GM13977 (cell line): Measurements from ENCODE around the gene GRIPAP1.

Experiments
- DNase-seq: peaks from one replicate; pipeline ENCODE4 v3.0.0; 2012; ENCODE audit warnings: low spot score
- CTCF ChIP-seq: IDR thresholded peaks from 2 replicates; pipeline ENCODE4 v1.5.1; 2012; ENCODE audit warnings: mild to moderate bottlenecking, control low read depth; ENCODE audit not compliant: insufficient read depth; ENCODE audit errors: extremely low read depth, missing control alignments
- in situ Hi-C: fragments of 300-500 bp; cut with MboI; formaldehyde crosslinking; loops from one replicate; pipeline ENCODE4 v1.12.0; 2022; ENCODE audit warnings: low sequenced_read_pairs, low pct_unique_long_range_greater_than_20kb, mixed read lengths, inconsistent platforms; ENCODE audit not compliant: unreplicated experiment

GRIPAP1 gene

GRCh38 chrX:49002091-49002935, at the start of gene GRIPAP1:
Gene GRIPAP1, minus strand, starts transcription at chrX:49002264. Its CDS starts 35 bp downstream, at chrX:49002229.
- no peak for TF ChIP-seq CTCF
- in situ Hi-C loops: no loop called here
- DNase-seq: peak; percentile 79

- TF ChIP-seq CTCF: no peak
- in situ Hi-C loops: no loop called here
- DNase-seq: no peak
These were observed 41.9 kb upstream of the GRIPAP1 start for GRCh38 chrX:49043987-49044281.

GRCh38 chrX:49043220-49043986, 41.3 kb upstream of the GRIPAP1 start, which contains the start of gene TFE3:
Gene TFE3, minus strand, starts transcription at chrX:49043357. Its CDS starts 131 bp downstream, at chrX:49043226.
- in situ Hi-C loops: no loop called here

DNA sequence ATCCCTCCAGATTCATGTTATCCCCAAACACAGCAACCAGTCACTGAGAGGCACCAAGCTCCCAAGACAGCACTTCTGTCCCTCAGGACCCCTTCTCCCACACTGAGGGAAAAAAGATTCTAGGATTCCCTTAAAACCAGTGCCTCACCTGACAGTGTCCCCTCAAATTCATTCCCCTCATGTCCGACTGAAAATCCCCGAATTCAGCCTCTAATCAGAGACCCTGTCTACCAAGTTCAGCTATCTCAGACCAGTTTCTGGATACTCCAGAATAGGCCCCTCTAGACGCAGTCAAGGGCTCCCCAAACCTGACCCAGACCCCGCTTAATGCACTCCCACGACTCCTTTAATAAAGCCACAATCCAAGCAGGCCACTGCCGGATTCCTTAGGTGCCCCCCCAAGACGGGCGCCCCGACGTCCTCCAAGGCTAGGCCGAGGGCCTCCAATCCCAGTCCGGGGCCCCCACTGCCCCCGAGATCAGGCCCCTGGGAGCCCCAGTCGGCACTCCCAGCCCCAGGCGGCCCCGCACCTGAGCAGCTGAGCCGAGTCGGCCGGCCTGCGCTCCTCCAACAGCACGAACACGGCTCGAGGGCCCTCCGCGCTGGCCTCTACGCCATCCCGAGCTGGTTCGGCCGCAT, 40.6 kb upstream of the GRIPAP1 start:
- TF ChIP-seq CTCF: no peak
- in situ Hi-C loops: no loop called here
- no peak for DNase-seq

More at GRCh38 chrX:49043220-49043986, 41.3 kb upstream of the GRIPAP1 start, which contains the start of gene TFE3:
- TF ChIP-seq CTCF: peak; percentile 49
- peak; percentile 92 for DNase-seq

- no peak for TF ChIP-seq CTCF
- in situ Hi-C loops: no loop called here
- DNase-seq: no peak
These were observed 39.9 kb upstream of the GRIPAP1 start for GRCh38 chrX:49041744-49042580.

DNA sequence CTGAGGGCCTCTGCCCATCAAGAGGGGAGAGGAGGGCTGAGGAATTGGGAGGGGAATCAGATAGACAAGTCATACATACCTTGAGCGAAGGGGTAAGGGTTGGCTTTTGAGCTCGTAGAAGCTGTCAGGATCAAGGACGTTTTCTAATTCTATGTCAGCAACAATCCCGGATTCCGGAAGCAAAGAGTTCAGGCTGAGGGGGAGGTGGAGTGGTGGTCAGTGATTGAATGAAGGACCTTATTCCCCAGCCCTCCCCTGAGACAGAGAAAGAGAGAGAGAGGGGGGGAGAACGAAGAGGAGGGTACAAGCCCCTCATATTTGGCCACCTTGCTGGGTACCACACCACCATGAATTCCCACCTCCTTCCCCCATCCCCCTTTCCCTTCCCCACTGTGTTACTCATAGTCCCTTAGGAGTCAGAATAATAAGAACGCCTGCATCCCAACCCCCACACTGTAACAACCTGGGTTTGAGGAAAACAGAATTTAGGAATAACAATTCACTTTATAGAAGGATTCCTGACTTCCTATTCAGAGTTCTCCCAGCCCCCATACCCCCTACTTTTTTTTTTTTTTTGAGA, 38.4 kb upstream of the GRIPAP1 start:
- in situ Hi-C loops: no loop called here
- no peak for TF ChIP-seq CTCF
- DNase-seq: no peak
